Coronary artery (tissue), 2 donors: ENCODE measurements around the gene CRAMP1.

Experiments
- DNase-seq: peaks from one replicate; pipeline ENCODE4 v3.0.0-alpha.2; 2017; ENCODE audit warnings: low spot score
- H3K27ac ChIP-seq, 2 donors: fragments of 200-600 bp; sonication (generic); one replicate each; pipeline ENCODE4 v1.5.1; 2016 to 2019
- H3K4me3 ChIP-seq: fragments of 200-600 bp; sonication (generic); 2 replicates; pipeline ENCODE4 v1.5.1; 2016; ENCODE audit warnings: mild to moderate bottlenecking, moderate library complexity
- TF ChIP-seq, protein P1 (sequence below): fragments of 200-600 bp; sonication (generic); IDR thresholded peaks from one replicate; pipeline ENCODE4 v1.5.1; 2019; ENCODE audit warnings: antibody characterized with exemption

CRAMP1 gene

DNA sequence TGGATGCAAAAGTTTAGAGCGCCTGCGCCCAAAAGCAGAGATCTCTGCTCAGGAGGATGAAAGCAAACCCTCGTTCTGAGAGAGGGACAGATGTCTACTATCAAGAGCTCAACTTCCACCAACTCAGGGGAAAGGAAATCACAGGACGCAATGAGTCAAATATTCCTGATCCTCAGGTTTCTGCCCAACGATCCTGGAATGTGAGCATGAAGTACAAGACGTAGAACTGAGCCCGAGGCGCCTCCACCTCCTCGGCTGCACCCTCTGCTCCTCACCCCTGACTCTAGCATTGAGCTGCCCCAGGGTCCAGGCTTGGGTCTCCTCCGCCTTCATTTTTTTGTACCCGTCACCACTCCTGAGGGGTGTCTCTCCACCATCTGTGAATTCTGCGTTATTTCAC, 15.6 kb upstream of the CRAMP1 start:
- Histone ChIP-seq H3K27ac (no peak overlapping the region), H3K4me3 (no peak overlapping the region)
- TF ChIP-seq, protein P1, sequence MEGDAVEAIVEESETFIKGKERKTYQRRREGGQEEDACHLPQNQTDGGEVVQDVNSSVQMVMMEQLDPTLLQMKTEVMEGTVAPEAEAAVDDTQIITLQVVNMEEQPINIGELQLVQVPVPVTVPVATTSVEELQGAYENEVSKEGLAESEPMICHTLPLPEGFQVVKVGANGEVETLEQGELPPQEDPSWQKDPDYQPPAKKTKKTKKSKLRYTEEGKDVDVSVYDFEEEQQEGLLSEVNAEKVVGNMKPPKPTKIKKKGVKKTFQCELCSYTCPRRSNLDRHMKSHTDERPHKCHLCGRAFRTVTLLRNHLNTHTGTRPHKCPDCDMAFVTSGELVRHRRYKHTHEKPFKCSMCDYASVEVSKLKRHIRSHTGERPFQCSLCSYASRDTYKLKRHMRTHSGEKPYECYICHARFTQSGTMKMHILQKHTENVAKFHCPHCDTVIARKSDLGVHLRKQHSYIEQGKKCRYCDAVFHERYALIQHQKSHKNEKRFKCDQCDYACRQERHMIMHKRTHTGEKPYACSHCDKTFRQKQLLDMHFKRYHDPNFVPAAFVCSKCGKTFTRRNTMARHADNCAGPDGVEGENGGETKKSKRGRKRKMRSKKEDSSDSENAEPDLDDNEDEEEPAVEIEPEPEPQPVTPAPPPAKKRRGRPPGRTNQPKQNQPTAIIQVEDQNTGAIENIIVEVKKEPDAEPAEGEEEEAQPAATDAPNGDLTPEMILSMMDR: no peak
- DNase-seq: no peak

DNA sequence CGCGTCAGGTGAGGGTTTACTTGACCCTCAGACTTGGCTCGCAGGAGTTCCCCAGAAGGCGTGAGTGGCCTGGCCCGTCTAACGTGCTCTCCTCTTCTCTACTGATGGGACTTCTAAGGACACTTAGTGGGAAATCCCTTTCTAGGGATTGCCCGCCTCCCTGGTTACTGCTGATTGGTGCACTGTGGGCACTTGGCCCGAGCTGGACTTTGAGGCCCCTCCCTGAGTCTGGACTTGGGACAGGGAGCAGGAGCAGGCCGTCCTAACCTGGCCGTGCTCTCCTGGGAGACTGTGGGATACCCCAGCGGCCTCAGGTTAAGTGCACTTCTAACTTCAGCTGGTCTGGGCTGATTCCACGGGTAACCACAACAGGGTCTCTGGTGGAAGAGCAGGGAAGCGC, 15.0 kb upstream of the CRAMP1 start:
- TF ChIP-seq, protein P1: no peak

DNA sequence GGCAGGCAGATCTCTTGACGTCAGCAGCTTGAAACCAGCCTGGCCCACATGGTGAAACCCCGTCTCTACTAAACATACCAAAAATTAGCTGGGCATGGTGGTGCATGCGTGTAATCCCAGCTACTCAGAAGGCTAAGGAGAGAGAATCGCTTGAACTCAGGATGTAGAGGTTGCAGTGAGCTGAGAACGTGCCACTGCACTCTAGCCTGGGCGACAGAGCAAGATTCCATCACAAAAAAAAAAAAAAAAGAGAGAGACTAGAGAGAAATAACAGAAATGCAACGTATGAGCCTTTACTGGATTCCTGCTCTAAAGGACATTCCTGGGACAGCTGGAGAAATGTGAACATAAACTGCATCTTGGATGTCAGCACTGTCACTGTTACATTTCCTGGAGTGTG, 11.1 kb upstream of the CRAMP1 start:
- H3K27ac ChIP-seq: no peak overlapping the region

More for the DNA sequence above, 15.0 kb upstream of the CRAMP1 start:
- no peak for DNase-seq
- Histone ChIP-seq H3K4me3 (no peak overlapping the region), H3K27ac (no peak overlapping the region)

DNA sequence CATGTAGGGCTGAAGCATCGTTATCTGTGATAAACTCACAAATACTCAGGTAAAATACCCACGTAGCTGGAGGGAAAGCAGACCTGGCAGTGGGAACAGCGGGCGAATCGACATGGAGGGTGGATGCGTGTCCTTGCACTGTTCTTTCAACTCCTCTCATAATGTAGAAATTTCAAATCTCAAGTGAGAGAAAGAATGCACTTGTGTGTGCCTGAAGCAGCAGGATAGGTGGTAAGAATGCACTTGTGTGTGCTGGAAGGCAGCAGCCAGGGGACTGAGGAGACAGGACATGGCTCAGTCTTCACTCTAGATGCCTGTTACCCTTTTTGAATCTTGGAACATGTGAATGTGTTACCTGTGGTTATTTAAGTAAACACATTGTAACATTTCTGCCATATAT, 10.7 kb upstream of the CRAMP1 start:
- Histone ChIP-seq H3K4me3 (no peak overlapping the region), H3K27ac (no peak overlapping the region)
- DNase-seq: no peak
- TF ChIP-seq, protein P1: no peak

More for the DNA sequence above, 11.1 kb upstream of the CRAMP1 start:
- TF ChIP-seq, protein P1: no peak
- no peak for DNase-seq
- no peak overlapping the region for H3K4me3 ChIP-seq

DNA sequence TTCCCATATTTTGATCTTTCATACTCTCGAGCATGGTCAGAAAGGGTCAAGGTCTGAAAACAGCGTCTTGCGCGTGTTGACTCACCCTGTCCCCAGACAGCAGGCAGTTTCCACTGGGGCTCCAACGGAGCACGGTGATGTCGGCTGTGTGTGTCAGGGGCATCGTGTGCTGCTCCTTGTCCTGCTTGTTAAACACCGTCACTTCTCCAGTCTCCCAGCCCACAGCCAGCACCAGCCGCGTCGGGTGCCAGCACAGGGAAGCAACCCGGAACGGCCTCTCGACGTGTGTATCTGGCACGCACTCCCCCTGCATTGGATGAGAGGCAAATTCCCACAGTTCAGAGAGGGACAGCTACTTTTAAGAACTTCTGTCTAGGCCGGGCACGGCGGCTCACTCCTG, 9.9 kb upstream of the CRAMP1 start:
- Histone ChIP-seq H3K27ac (no peak overlapping the region), H3K4me3 (no peak overlapping the region)
- TF ChIP-seq, protein P1: no peak
- no peak for DNase-seq

DNA sequence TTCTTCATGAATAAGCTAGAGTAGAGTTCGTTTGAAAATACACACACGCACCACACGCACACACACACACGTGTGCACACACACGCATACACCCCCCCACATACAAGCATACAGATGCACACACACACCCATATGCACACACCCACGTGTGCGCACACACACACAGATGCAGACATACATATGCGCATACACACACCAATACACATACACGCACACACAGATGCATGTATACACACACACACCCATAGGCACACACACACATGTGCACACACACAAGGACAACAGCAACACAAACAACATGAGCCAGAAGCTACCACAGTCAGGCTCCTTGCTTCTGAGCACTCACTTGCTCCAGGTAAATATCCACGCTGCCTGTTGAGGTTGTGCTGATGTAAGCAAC, 5.4 kb upstream of the CRAMP1 start:
- TF ChIP-seq, protein P1: no peak
- H3K4me3 ChIP-seq: no peak overlapping the region
- DNase-seq: no peak
- no peak overlapping the region for H3K27ac ChIP-seq

DNA sequence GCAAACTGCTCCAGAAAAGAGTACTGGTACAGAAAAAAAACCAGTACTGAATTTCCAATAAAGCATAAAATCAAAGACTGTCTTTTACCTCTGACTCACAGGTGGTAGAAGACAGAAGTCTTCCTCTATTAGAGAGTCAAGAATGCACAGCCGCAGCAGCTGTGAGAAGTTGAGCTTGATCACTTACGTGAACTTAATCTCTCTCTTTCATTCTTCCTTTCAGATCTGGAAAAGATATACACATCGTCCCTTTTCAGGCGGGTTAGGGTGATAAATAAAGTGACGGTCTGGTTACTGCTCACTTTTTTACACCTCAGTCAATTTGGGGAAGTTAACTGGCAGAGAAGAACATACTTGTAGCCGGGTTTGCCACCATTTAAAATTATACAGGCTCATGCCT, 4.2 kb upstream of the CRAMP1 start:
- Histone ChIP-seq H3K4me3 (no peak overlapping the region), H3K27ac (no peak overlapping the region)
- TF ChIP-seq, protein P1: no peak
- no peak for DNase-seq
